ENCODE data around the gene RAB11FIP4.
"Not testable (repeated sequence)": the region's sequence is repeated elsewhere in the genome, so short reads cannot be mapped to it uniquely, and the experiment has no call there.

- TF ChIP-seq, protein P1, sequence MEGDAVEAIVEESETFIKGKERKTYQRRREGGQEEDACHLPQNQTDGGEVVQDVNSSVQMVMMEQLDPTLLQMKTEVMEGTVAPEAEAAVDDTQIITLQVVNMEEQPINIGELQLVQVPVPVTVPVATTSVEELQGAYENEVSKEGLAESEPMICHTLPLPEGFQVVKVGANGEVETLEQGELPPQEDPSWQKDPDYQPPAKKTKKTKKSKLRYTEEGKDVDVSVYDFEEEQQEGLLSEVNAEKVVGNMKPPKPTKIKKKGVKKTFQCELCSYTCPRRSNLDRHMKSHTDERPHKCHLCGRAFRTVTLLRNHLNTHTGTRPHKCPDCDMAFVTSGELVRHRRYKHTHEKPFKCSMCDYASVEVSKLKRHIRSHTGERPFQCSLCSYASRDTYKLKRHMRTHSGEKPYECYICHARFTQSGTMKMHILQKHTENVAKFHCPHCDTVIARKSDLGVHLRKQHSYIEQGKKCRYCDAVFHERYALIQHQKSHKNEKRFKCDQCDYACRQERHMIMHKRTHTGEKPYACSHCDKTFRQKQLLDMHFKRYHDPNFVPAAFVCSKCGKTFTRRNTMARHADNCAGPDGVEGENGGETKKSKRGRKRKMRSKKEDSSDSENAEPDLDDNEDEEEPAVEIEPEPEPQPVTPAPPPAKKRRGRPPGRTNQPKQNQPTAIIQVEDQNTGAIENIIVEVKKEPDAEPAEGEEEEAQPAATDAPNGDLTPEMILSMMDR (IDR thresholded peaks at IDR 0.05) = not testable (repeated sequence)
- TF ChIP-seq POLR2A (IDR thresholded peaks at IDR 0.05) = not testable (repeated sequence)
Measured at GRCh38 chr17:31383488-31383887, 8.0 kb upstream of the RAB11FIP4 start.
